Measurements from ENCODE around the gene FMO5.

FMO5 gene

DNA sequence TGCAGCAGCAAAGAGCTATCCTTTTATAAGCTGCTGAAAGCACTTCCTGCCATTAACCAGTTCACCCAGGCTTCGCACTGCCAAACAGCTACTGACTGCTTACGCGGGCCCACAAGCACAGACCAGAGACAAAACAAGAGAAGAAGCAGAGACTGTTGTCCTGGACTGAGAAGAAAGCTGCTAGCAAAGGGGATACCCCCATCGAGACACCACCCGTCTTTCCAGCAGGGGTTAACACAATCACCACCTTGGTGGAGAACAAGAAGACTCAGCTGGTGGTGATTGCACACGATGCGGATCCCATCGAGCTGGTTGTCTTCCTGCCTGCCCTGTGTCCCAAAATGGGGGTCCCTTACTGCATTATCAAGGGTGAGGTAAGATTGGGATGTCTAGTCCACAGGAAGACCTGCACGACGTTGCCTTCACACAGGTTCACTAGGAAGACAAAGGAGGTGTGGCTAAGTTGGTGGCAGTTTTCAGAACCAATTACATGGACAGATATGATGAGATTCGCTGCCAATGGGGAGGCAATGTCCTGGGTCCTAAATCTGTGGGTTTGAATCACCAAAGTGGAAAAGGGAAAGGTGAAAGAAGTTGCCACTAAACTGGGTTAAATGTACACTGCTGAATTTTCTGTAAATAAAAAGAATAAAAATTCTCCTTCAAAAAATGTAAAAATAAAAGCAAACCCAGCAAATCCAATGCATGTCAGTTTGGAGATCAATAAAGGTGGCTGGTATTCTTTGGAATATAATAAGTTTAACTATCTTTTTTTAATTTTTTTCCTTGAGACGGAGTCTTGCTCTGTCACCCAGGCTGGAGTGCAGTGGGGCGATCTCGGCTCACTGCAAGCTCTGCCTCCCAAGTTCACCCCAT, 1.2 kb downstream of the FMO5 start:
- no peak overlapping the region for H3K4me3 ChIP-seq (replicated peaks in 1 of 2; ENCODE audit: low read depth in 2 of 2, low read length in 2 of 2)
- no peak for DNase-seq (ENCODE audit: low read depth in 2 of 2)
- TF ChIP-seq, protein P1, sequence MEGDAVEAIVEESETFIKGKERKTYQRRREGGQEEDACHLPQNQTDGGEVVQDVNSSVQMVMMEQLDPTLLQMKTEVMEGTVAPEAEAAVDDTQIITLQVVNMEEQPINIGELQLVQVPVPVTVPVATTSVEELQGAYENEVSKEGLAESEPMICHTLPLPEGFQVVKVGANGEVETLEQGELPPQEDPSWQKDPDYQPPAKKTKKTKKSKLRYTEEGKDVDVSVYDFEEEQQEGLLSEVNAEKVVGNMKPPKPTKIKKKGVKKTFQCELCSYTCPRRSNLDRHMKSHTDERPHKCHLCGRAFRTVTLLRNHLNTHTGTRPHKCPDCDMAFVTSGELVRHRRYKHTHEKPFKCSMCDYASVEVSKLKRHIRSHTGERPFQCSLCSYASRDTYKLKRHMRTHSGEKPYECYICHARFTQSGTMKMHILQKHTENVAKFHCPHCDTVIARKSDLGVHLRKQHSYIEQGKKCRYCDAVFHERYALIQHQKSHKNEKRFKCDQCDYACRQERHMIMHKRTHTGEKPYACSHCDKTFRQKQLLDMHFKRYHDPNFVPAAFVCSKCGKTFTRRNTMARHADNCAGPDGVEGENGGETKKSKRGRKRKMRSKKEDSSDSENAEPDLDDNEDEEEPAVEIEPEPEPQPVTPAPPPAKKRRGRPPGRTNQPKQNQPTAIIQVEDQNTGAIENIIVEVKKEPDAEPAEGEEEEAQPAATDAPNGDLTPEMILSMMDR (IDR thresholded peaks at IDR 0.05; ENCODE audit: low read depth, low read length), result no peak

DNA sequence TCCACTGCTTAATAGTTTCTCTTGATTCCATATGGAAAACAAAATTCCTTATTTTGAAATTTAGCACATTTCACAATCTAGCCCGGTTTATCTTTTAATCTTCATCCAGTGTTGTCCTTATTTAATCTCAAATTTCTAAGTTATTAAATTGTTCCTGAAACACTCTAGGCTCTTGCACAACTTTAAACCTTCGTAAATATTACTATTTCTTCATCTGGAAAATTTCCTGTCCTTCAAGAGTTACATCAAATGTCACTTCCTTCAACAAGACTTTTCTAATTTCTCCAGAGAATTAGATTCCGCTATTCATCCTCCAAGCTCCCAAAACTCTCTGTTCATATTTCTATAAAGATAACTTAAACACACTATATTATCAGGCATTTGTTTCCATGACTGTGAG, 6.5 kb downstream of the FMO5 start:
- H3K4me3 ChIP-seq (replicated peaks in 1 of 2; ENCODE audit: low read depth in 2 of 2, low read length in 2 of 2), result no peak overlapping the region
- no peak for DNase-seq (ENCODE audit: low read depth in 2 of 2)
- TF ChIP-seq, protein P1 (IDR thresholded peaks at IDR 0.05; ENCODE audit: low read depth, low read length), result no peak

DNA sequence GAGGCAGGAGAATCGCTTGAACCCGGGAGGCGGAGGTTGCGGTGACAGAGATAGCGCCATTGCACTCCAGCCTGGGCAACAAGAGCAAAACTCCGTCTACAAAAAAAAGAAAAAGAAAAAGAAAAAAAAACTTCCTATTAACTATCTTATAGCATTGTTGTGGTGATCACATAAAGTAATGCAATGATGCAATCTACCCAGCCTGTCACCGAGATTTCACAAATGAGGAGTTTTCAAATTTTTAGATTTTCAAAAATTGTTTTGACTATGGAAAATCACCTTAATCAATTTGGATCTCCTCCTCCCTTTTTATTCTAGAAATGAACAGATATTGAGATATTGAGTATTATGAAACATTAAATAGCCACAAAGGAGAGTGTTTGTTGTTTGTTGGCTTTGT, 8.0 kb downstream of the FMO5 start:
- DNase-seq (ENCODE audit: low read depth in 2 of 2), result no peak
- TF ChIP-seq, protein P1 (IDR thresholded peaks at IDR 0.05; ENCODE audit: low read depth, low read length), result no peak

DNA sequence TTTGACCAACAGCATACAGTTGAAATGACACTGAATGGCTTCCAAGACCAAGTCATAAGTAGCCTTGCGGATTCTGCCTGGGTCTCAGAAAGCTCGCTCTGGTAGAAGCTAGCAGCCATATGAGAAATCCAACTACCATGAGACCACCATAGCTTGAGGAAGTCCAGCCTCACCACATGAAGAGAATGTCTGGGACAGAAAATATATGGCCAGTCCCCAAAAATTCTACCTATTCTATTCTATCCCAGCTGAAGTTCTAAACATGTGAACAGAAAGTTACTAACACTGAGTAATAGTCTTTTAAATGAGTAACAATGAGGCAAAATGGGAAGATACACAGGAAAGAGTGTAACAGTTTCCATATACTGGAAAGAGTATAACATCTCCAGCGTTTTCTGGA, 9.0 kb downstream of the FMO5 start:
- TF ChIP-seq, protein P1 (IDR thresholded peaks at IDR 0.05; ENCODE audit: low read depth, low read length), result no peak
- no peak overlapping the region for H3K4me3 ChIP-seq (replicated peaks in 1 of 2; ENCODE audit: low read depth in 2 of 2, low read length in 2 of 2)
- DNase-seq (ENCODE audit: low read depth in 2 of 2), result no peak

More for the DNA sequence above, 8.0 kb downstream of the FMO5 start:
- no peak overlapping the region for H3K4me3 ChIP-seq (replicated peaks in 1 of 2; ENCODE audit: low read depth in 2 of 2, low read length in 2 of 2)

DNA sequence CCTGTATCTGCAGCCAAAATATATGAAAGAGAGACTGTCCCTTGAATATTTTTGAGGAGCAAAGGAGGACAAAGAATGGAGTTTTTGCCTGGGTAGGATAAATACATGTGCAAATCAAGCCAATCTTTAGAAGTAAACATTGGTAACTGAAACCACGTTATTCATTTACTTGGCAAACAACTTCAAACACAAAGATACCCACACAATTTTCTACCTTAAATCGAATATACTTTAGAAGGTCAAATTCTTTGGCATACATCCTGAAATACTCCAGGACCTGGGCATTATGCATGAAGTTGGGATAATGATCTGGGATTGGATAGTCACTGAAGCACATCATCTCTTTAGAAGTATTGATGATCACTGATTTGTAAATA, 9.6 kb downstream of the FMO5 start:
- H3K4me3 ChIP-seq (replicated peaks in 1 of 2; ENCODE audit: low read depth in 2 of 2, low read length in 2 of 2), result no peak overlapping the region
- no peak for DNase-seq (ENCODE audit: low read depth in 2 of 2)
- TF ChIP-seq, protein P1 (IDR thresholded peaks at IDR 0.05; ENCODE audit: low read depth, low read length), result no peak

DNA sequence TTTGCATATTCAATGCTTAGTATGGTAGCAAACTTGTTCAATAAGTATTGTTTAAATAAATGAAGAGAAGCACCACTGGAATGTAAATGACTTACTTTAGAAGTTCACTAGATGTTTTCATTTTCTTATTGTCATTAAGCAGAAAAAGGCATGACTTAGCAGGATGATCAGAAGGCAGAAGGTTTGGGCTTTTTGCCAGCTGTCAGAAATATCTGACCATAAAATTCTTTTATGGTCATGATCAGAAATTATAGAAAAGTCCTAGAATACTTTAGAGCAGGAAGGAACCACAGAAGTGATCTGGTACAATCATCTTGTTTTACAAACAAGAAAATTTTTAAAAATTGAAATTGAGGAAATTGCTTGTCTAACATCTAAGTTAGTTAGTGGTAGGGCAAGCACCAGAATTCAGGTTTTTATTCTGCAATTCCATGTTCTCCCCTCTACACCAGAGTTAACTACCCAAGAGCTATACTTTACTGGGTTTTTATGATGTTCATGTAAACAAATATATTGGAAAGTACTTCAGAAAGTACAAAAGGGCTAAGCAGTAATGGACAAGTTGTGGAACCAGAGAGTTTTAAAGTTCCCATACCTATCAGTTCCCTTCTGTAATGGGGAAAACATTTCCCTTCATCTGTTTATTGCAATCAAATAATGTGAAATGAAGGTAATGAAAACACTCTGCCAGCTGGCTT, 10.1 kb downstream of the FMO5 start:
- DNase-seq (ENCODE audit: low read depth in 2 of 2), result peak; percentile 8 to 10
- no peak overlapping the region for H3K4me3 ChIP-seq (replicated peaks in 1 of 2; ENCODE audit: low read depth in 2 of 2, low read length in 2 of 2)
- TF ChIP-seq, protein P1 (IDR thresholded peaks at IDR 0.05; ENCODE audit: low read depth, low read length), result no peak
